Rectal smooth muscle tissue (tissue), 1 donor: Measurements from ENCODE around the gene DUSP7.

Source experiments
- H3K27ac ChIP-seq: one replicate; pipeline ENCODE4 v1.7.0; 2013; ENCODE audit warnings: low read depth, low read length, inconsistent platforms
- H3K27me3 ChIP-seq: one replicate; pipeline ENCODE4 v1.7.0; 2013; ENCODE audit warnings: low read length; ENCODE audit not compliant: control insufficient read depth, insufficient read depth
- H3K36me3 ChIP-seq: one replicate; pipeline ENCODE4 v1.7.0; 2013; ENCODE audit warnings: low read length; ENCODE audit not compliant: control insufficient read depth, insufficient read depth
- H3K4me1 ChIP-seq: one replicate; pipeline ENCODE4 v1.7.0; 2013; ENCODE audit warnings: low read length; ENCODE audit not compliant: control insufficient read depth, insufficient read depth
- H3K4me3 ChIP-seq: one replicate; pipeline ENCODE4 v1.7.0; 2013; ENCODE audit warnings: low read length
- H3K9ac ChIP-seq: one replicate; pipeline ENCODE4 v1.7.0; 2013; ENCODE audit warnings: low read length

Gene DUSP7

GRCh38 chr3:52070724-52071621, 14.6 kb upstream of the DUSP7 start:
- Histone ChIP-seq H3K4me3 (no peak overlapping the region), H3K27ac (peak overlapping the region; percentile 63), H3K9ac (no peak overlapping the region)

GRCh38 chr3:52069855-52070254, 13.5 kb upstream of the DUSP7 start:
- Histone ChIP-seq H3K36me3 (no peaks in the 10 kb centered on the region), H3K4me3 (no peak overlapping the region), H3K4me1 (peaks cover 3% of the 10 kb centered on the region), H3K27me3 (no peaks in the 10 kb centered on the region), H3K27ac (no peak overlapping the region), H3K9ac (no peak overlapping the region)

More at GRCh38 chr3:52070724-52071621, 14.6 kb upstream of the DUSP7 start:
- no peaks in the 10 kb centered on the region for H3K27me3 ChIP-seq
- H3K36me3 ChIP-seq, result no peaks in the 10 kb centered on the region
- H3K4me1 ChIP-seq, result peaks cover 3% of the 10 kb centered on the region

GRCh38 chr3:52069135-52069534, 12.8 kb upstream of the DUSP7 start:
- Histone ChIP-seq H3K27ac (no peak overlapping the region), H3K4me3 (no peak overlapping the region), H3K9ac (no peak overlapping the region), H3K36me3 (no peaks in the 10 kb centered on the region), H3K27me3 (no peaks in the 10 kb centered on the region), H3K4me1 (peaks cover 3% of the 10 kb centered on the region)

- Histone ChIP-seq H3K4me1 (peaks cover 3% of the 10 kb centered on the region), H3K4me3 (no peak overlapping the region), H3K27ac (no peak overlapping the region), H3K9ac (no peak overlapping the region), H3K36me3 (no peaks in the 10 kb centered on the region), H3K27me3 (no peaks in the 10 kb centered on the region)
Measured at GRCh38 chr3:52068730-52069129, 12.4 kb upstream of the DUSP7 start.

GRCh38 chr3:52068055-52068571, 11.7 kb upstream of the DUSP7 start:
- H3K4me3 ChIP-seq, result no peak overlapping the region
- no peaks in the 10 kb centered on the region for H3K27me3 ChIP-seq
- H3K27ac ChIP-seq, result no peak overlapping the region
- H3K36me3 ChIP-seq, result no peaks in the 10 kb centered on the region
- H3K4me1 ChIP-seq, result peaks cover 3% of the 10 kb centered on the region
- H3K9ac ChIP-seq, result no peak overlapping the region

- H3K4me3 ChIP-seq, result no peak overlapping the region
- no peaks in the 10 kb centered on the region for H3K36me3 ChIP-seq
- H3K4me1 ChIP-seq, result peaks cover 3% of the 10 kb centered on the region
- H3K9ac ChIP-seq, result no peak overlapping the region
- H3K27ac ChIP-seq, result no peak overlapping the region
- no peaks in the 10 kb centered on the region for H3K27me3 ChIP-seq
Measured at GRCh38 chr3:52067526-52067925, 11.2 kb upstream of the DUSP7 start.

- H3K4me3 ChIP-seq, result no peak overlapping the region
- H3K27ac ChIP-seq, result no peak overlapping the region
- H3K27me3 ChIP-seq, result no peaks in the 10 kb centered on the region
- no peaks in the 10 kb centered on the region for H3K36me3 ChIP-seq
- H3K4me1 ChIP-seq, result peaks cover 3% of the 10 kb centered on the region
- H3K9ac ChIP-seq, result no peak overlapping the region
Measured at GRCh38 chr3:52067046-52067445, 10.7 kb upstream of the DUSP7 start.

GRCh38 chr3:52065264-52065756, 8.9 kb upstream of the DUSP7 start:
- Histone ChIP-seq H3K9ac (no peak overlapping the region), H3K4me3 (no peak overlapping the region), H3K27ac (no peak overlapping the region), H3K4me1 (no peaks in the 10 kb centered on the region), H3K36me3 (no peaks in the 10 kb centered on the region), H3K27me3 (no peaks in the 10 kb centered on the region)

GRCh38 chr3:52064561-52064960, 8.2 kb upstream of the DUSP7 start:
- Histone ChIP-seq H3K4me3 (no peak overlapping the region), H3K27me3 (no peaks in the 10 kb centered on the region), H3K4me1 (no peaks in the 10 kb centered on the region), H3K27ac (no peak overlapping the region), H3K9ac (no peak overlapping the region), H3K36me3 (no peaks in the 10 kb centered on the region)

GRCh38 chr3:52063026-52063723, 6.8 kb upstream of the DUSP7 start:
- H3K36me3 ChIP-seq, result no peaks in the 10 kb centered on the region
- H3K27me3 ChIP-seq, result no peaks in the 10 kb centered on the region
- H3K9ac ChIP-seq, result no peak overlapping the region
- no peak overlapping the region for H3K4me3 ChIP-seq
- no peaks in the 10 kb centered on the region for H3K4me1 ChIP-seq
- no peak overlapping the region for H3K27ac ChIP-seq

- peaks cover 3% of the 10 kb centered on the region for H3K4me1 ChIP-seq
- H3K27ac ChIP-seq, result no peak overlapping the region
- H3K27me3 ChIP-seq, result no peaks in the 10 kb centered on the region
- no peaks in the 10 kb centered on the region for H3K36me3 ChIP-seq
- no peak overlapping the region for H3K4me3 ChIP-seq
- H3K9ac ChIP-seq, result no peak overlapping the region
Measured at GRCh38 chr3:52062505-52062904, 6.1 kb upstream of the DUSP7 start.

- Histone ChIP-seq H3K9ac (no peak overlapping the region), H3K4me1 (peaks cover 4% of the 10 kb centered on the region), H3K27me3 (no peaks in the 10 kb centered on the region), H3K36me3 (no peaks in the 10 kb centered on the region), H3K4me3 (no peak overlapping the region), H3K27ac (no peak overlapping the region)
Measured at GRCh38 chr3:52061121-52061910, 4.9 kb upstream of the DUSP7 start.
